GM12878 (cell line): Measurements from ENCODE around the gene NIP7. TPM values are rescaled to one million over a fixed set of nuclear protein-coding genes. Genes with fewer than 3 reads are reported as not detected.

Experiments
- ATAC-seq: fragments of 200-7000 bp; cut with Tn5 transposase; 3 replicates; pipeline ENCODE4 v1.9.1; 2020; ENCODE audit warnings: mild to moderate bottlenecking, moderate library complexity
- BruUV-seq: library from RNA; stranded (reverse); fragments of 400-500 nt; replicated peaks from 2 replicates; lab custom pipeline; 2021; lab: Mats Ljungman, UMichigan
- CTCF ChIA-PET: fragments of 300-600 bp; sonication (Branson Sonifier 250); formaldehyde crosslinking; extraction: SDS; loops from one replicate; lab custom pipeline; 2021; ENCODE audit warnings: inconsistent platforms; lab: Yijun Ruan, JAX
- POLR2A ChIA-PET: fragments of 350-600 bp; formaldehyde crosslinking; extraction: SDS; loops from one replicate; lab custom pipeline; 2021; ENCODE audit warnings: inconsistent platforms; lab: Charles Lee
- RAD21 ChIA-PET: fragments of 300-600 bp; sonication (Branson Sonifier 250); formaldehyde crosslinking; loops from one replicate; lab custom pipeline; 2023; ENCODE audit warnings: antibody characterized with exemption; ENCODE audit not compliant: unreplicated experiment; lab: Charles Lee
- SMC1A ChIA-PET: fragments of 300-600 bp; sonication (Branson Sonifier 250); formaldehyde crosslinking; loops from one replicate; lab custom pipeline; 2023; ENCODE audit not compliant: unreplicated experiment, uncharacterized antibody; lab: Charles Lee
- DNase-seq: peaks from one replicate; pipeline ENCODE4 v3.0.0-alpha.2; 2011; ENCODE audit warnings: low read depth, low spot score
- FAIRE-seq: peaks from 3 replicates; lab custom pipeline; 2011; peaks lifted over from hg19 to GRCh38; lab: Jason Lieb, UNC
- H2AFZ ChIP-seq: 2 replicates; pipeline ENCODE4 v1.6.0; 2011; ENCODE audit warnings: low read depth, low read length, control low read depth; ENCODE audit not compliant: control insufficient read depth
- H3K27ac ChIP-seq: 2 replicates; pipeline ENCODE4 v1.5.1; 2011; ENCODE audit warnings: control low read depth; ENCODE audit not compliant: control insufficient read depth, insufficient read depth
- H3K27me3 ChIP-seq, 2 experiments: replicated peaks in 1 of 2; 2 replicates each; pipeline versions ENCODE4 v1.6.0 to v1.6.1; 2011; ENCODE audit warnings: low read length in 1 of 2; ENCODE audit not compliant: control insufficient read depth in 2 of 2, insufficient read depth in 2 of 2
- H3K36me3 ChIP-seq, 2 experiments: 2 replicates each; pipeline ENCODE4 v1.5.1; 2011; ENCODE audit warnings: low read length in 1 of 2; ENCODE audit not compliant: control insufficient read depth in 2 of 2, insufficient read depth in 2 of 2
- H3K4me1 ChIP-seq: 2 replicates; pipeline ENCODE4 v1.6.1; 2011; ENCODE audit warnings: mild to moderate bottlenecking, low read length, moderate library complexity, mixed read lengths; ENCODE audit not compliant: control insufficient read depth, insufficient read depth
- H3K4me2 ChIP-seq: 2 replicates; pipeline ENCODE4 v1.6.0; 2011; ENCODE audit warnings: control low read depth; ENCODE audit not compliant: control insufficient read depth, insufficient read depth
- H3K4me3 ChIP-seq: fragments of 200-600 bp; sonication (generic); 2 replicates; pipeline ENCODE4 v1.5.1; 2016
- H3K79me2 ChIP-seq: 2 replicates; pipeline ENCODE4 v1.6.0; 2011; ENCODE audit warnings: low read length; ENCODE audit not compliant: control insufficient read depth, insufficient read depth
- H3K9ac ChIP-seq: 2 replicates; pipeline ENCODE4 v1.8.0; 2011; ENCODE audit warnings: low read length, control low read depth, mixed read lengths; ENCODE audit not compliant: control insufficient read depth, insufficient read depth
- H3K9me3 ChIP-seq: replicated peaks from 3 replicates; pipeline ENCODE4 v1.5.1; 2011; ENCODE audit warnings: mild to moderate bottlenecking, low read length; ENCODE audit not compliant: control insufficient read depth, insufficient read depth
- H4K20me1 ChIP-seq: 2 replicates; pipeline ENCODE4 v1.6.0; 2011; ENCODE audit not compliant: control insufficient read depth, insufficient read depth
- ATF7 ChIP-seq: fragments of 450-650 bp; IDR thresholded peaks from 2 replicates; pipeline ENCODE4 v1.6.1; 2016; ENCODE audit warnings: low read depth, mild to moderate bottlenecking
- BACH1 ChIP-seq: fragments of 450-650 bp; IDR thresholded peaks from 2 replicates; pipeline ENCODE4 v1.6.1; 2017; ENCODE audit warnings: mild to moderate bottlenecking, borderline replicate concordance
- CBX5 ChIP-seq: sonication (generic); IDR thresholded peaks from 2 replicates; pipeline ENCODE4 v1.6.1; 2016; ENCODE audit warnings: low read depth, moderate library complexity, mild to moderate bottlenecking, inconsistent platforms
- FOXM1 ChIP-seq: IDR thresholded peaks from 2 replicates; pipeline ENCODE4 v1.6.1; 2012; ENCODE audit warnings: low read depth, mild to moderate bottlenecking, inconsistent platforms, low read length, moderate library complexity
- IKZF2 ChIP-seq, 2 experiments: fragments of 450-650 bp; IDR thresholded peaks; 2 replicates each; pipeline ENCODE4 v1.6.1; 2017; ENCODE audit warnings: mild to moderate bottlenecking in 2 of 2, moderate library complexity in 2 of 2
- KLF5 ChIP-seq: fragments of 450-650 bp; IDR thresholded peaks from 2 replicates; pipeline ENCODE4 v1.6.1; 2014; ENCODE audit warnings: mild to moderate bottlenecking; ENCODE audit not compliant: partially characterized antibody
- MTA2 ChIP-seq: fragments of 450-650 bp; IDR thresholded peaks from 2 replicates; pipeline ENCODE4 v1.6.1; 2016; ENCODE audit warnings: low read depth, mild to moderate bottlenecking, moderate library complexity
- MXI1 ChIP-seq: fragments of 150-350 bp; IDR thresholded peaks from 2 replicates; pipeline ENCODE4 v1.6.1; 2011; ENCODE audit warnings: low read depth, mild to moderate bottlenecking, inconsistent platforms, low read length, improper control_type of control experiment
- NFYB ChIP-seq: IDR thresholded peaks from 2 replicates; pipeline ENCODE4 v1.6.1; 2011; ENCODE audit warnings: low read depth, mild to moderate bottlenecking, low read length, improper control_type of control experiment, moderate library complexity; ENCODE audit not compliant: insufficient read depth
- RAD21 ChIP-seq: IDR thresholded peaks from 2 replicates; pipeline ENCODE4 v1.6.1; 2011; ENCODE audit warnings: mild to moderate bottlenecking, low read depth, low read length, moderate library complexity; ENCODE audit not compliant: insufficient read depth
- SMAD1 ChIP-seq: fragments of 450-650 bp; IDR thresholded peaks from 2 replicates; pipeline ENCODE4 v1.6.1; 2018; ENCODE audit warnings: mild to moderate bottlenecking, low read depth; ENCODE audit not compliant: partially characterized antibody
- SREBF1 ChIP-seq: IDR thresholded peaks from 2 replicates; pipeline ENCODE4 v1.6.1; 2012; ENCODE audit warnings: mild to moderate bottlenecking, low read length
- ZNF274 ChIP-seq: IDR thresholded peaks from one replicate; pipeline ENCODE4 v1.8.0; 2011; ENCODE audit not compliant: insufficient read length, insufficient read depth
- WGBS: methylation state at CpG from one replicate; pipeline ENCODE4 v1.1.6; 2016; ENCODE audit warnings: low lambda C conversion rate; ENCODE audit not compliant: insufficient replicate concordance, insufficient coverage; ENCODE audit errors: missing lambda C conversion rate; 5-methylcytosine and 5-hydroxymethylcytosine counted together
- in situ Hi-C: fragments of 300-500 bp; cut with MboI; formaldehyde crosslinking; loops from 9 replicates; pipeline ENCODE4 v1.14.3; 2018; ENCODE audit warnings: mixed read lengths
- intact Hi-C: fragments of 100-400 bp; cut with micrococcal nuclease; formaldehyde crosslinking; loops from one replicate; pipeline ENCODE4 v1.14.2; 2022; ENCODE audit not compliant: unreplicated experiment
- polyA plus RNA-seq, 11 experiments: library from polyadenylated mRNA; depleted of rRNA in 4 of 11; unstranded in 6 of 11; stranded (reverse) in 5 of 11; fragments of >200 nt; fragmentation: Nextera tagmentation in 4 of 11; fragmentation: Illumina TruSeq in 1 of 11; extraction: Ambion mirVana in 4 of 11; extraction: Trizol in 1 of 11; gene quantifications; 1 replicate in 1 of 11; 2 replicates in 10 of 11; pipeline versions ENCODE4 v1.2.1 to v1.2.3, GENCODE V29; 2011 to 2016; ENCODE audit warnings: inconsistent platforms in 2 of 11, missing spikeins in 2 of 11, low read depth in 1 of 11
- total RNA-seq, 4 experiments: library from RNA; depleted of rRNA in 3 of 4; stranded (reverse); fragments of >200 nt in 3 of 4; fragmentation: Illumina TruSeq in 1 of 4; extraction: Trizol in 1 of 4; gene quantifications; 2 replicates each; pipeline versions ENCODE4 v1.2.1 to v1.2.3, GENCODE V29; 2013 to 2021
- TF ChIP-seq, protein P1 (sequence below): IDR thresholded peaks from 2 replicates; pipeline ENCODE4 v1.6.1; 2012; ENCODE audit warnings: mild to moderate bottlenecking, low read depth, low read length
- TF ChIP-seq, protein P2 (sequence below): fragments of 450-650 bp; IDR thresholded peaks from 2 replicates; pipeline ENCODE4 v1.6.1; 2018; ENCODE audit warnings: borderline replicate concordance, mild to moderate bottlenecking; ENCODE audit not compliant: partially characterized antibody
- TF ChIP-seq, protein P3 (sequence below): IDR thresholded peaks from 2 replicates; pipeline ENCODE4 v1.6.1; 2011; ENCODE audit warnings: borderline replicate concordance, low read depth, mild to moderate bottlenecking, moderate library complexity, low read length; ENCODE audit not compliant: insufficient read depth, poor library complexity, severe bottlenecking
- TF ChIP-seq, protein P4 (sequence below): fragments of 450-650 bp; IDR thresholded peaks from 2 replicates; pipeline ENCODE4 v1.6.1; 2017; ENCODE audit warnings: borderline replicate concordance

Gene NIP7
- total and polyA plus RNA-seq, 10 of the 15 experiments (the other 5 are each of a cell fraction or from before 2014, with no cell fraction given): 18.8 to 62.9 (median 56.7) TPM

- BruUV-seq: no TSS peak
- peaks cover 30 to 54% of the 10 kb centered on the region in 2 experiments for H3K36me3 ChIP-seq
- SMC1A ChIA-PET: no interaction called here
- no peak overlapping the region for H3K4me3 ChIP-seq
- H3K27me3 ChIP-seq: no peaks in the 10 kb centered on the region
- ATAC-seq (no peak), FAIRE-seq (no peak), DNase-seq (no peak)
- in situ Hi-C loops: no loop called here
- no peaks in the 10 kb centered on the region for H4K20me1 ChIP-seq
- RAD21 ChIA-PET: no interaction called here
- H3K4me1 ChIP-seq: no peaks in the 10 kb centered on the region; the same call in 1 of the 2 replicates
- POLR2A ChIA-PET: no interaction called here
- no peak overlapping the region for H3K4me2 ChIP-seq
- H3K9me3 ChIP-seq: no peaks in the 10 kb centered on the region
- WGBS: 90% methylated on average over 22 of the region's 22 CpGs
- H2AFZ ChIP-seq: no peak overlapping the region
- no peak overlapping the region for H3K27ac ChIP-seq
- intact Hi-C loops: no loop called here
- peaks cover 17% of the 10 kb centered on the region for H3K79me2 ChIP-seq
- CTCF ChIA-PET: no interaction called here
- no peak overlapping the region for H3K9ac ChIP-seq
- no peak for TF ChIP-seq ZNF274
- TF ChIP-seq, protein P1, sequence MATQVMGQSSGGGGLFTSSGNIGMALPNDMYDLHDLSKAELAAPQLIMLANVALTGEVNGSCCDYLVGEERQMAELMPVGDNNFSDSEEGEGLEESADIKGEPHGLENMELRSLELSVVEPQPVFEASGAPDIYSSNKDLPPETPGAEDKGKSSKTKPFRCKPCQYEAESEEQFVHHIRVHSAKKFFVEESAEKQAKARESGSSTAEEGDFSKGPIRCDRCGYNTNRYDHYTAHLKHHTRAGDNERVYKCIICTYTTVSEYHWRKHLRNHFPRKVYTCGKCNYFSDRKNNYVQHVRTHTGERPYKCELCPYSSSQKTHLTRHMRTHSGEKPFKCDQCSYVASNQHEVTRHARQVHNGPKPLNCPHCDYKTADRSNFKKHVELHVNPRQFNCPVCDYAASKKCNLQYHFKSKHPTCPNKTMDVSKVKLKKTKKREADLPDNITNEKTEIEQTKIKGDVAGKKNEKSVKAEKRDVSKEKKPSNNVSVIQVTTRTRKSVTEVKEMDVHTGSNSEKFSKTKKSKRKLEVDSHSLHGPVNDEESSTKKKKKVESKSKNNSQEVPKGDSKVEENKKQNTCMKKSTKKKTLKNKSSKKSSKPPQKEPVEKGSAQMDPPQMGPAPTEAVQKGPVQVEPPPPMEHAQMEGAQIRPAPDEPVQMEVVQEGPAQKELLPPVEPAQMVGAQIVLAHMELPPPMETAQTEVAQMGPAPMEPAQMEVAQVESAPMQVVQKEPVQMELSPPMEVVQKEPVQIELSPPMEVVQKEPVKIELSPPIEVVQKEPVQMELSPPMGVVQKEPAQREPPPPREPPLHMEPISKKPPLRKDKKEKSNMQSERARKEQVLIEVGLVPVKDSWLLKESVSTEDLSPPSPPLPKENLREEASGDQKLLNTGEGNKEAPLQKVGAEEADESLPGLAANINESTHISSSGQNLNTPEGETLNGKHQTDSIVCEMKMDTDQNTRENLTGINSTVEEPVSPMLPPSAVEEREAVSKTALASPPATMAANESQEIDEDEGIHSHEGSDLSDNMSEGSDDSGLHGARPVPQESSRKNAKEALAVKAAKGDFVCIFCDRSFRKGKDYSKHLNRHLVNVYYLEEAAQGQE: no peak
- TF ChIP-seq, protein P2, sequence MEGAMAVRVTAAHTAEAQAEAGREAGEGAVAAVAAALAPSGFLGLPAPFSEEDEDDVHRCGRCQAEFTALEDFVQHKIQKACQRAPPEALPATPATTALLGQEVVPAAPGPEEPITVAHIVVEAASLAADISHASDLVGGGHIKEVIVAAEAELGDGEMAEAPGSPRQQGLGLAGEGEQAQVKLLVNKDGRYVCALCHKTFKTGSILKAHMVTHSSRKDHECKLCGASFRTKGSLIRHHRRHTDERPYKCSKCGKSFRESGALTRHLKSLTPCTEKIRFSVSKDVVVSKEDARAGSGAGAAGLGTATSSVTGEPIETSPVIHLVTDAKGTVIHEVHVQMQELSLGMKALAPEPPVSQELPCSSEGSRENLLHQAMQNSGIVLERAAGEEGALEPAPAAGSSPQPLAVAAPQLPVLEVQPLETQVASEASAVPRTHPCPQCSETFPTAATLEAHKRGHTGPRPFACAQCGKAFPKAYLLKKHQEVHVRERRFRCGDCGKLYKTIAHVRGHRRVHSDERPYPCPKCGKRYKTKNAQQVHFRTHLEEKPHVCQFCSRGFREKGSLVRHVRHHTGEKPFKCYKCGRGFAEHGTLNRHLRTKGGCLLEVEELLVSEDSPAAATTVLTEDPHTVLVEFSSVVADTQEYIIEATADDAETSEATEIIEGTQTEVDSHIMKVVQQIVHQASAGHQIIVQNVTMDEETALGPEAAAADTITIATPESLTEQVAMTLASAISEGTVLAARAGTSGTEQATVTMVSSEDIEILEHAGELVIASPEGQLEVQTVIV: no peak
- TF ChIP-seq ATF7: no peak
- no peak for TF ChIP-seq RAD21
- no peak for TF ChIP-seq FOXM1
- TF ChIP-seq SREBF1: no peak
- TF ChIP-seq NFYB: no peak
- TF ChIP-seq MTA2: no peak
- TF ChIP-seq CBX5: no peak
- TF ChIP-seq IKZF2 (IDR thresholded peaks at IDR 0.05): no peak
- TF ChIP-seq, protein P3, sequence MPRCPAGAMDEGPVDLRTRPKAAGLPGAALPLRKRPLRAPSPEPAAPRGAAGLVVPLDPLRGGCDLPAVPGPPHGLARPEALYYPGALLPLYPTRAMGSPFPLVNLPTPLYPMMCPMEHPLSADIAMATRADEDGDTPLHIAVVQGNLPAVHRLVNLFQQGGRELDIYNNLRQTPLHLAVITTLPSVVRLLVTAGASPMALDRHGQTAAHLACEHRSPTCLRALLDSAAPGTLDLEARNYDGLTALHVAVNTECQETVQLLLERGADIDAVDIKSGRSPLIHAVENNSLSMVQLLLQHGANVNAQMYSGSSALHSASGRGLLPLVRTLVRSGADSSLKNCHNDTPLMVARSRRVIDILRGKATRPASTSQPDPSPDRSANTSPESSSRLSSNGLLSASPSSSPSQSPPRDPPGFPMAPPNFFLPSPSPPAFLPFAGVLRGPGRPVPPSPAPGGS: no peak
- no peak for TF ChIP-seq BACH1
- TF ChIP-seq KLF5: no peak
- TF ChIP-seq, protein P4, sequence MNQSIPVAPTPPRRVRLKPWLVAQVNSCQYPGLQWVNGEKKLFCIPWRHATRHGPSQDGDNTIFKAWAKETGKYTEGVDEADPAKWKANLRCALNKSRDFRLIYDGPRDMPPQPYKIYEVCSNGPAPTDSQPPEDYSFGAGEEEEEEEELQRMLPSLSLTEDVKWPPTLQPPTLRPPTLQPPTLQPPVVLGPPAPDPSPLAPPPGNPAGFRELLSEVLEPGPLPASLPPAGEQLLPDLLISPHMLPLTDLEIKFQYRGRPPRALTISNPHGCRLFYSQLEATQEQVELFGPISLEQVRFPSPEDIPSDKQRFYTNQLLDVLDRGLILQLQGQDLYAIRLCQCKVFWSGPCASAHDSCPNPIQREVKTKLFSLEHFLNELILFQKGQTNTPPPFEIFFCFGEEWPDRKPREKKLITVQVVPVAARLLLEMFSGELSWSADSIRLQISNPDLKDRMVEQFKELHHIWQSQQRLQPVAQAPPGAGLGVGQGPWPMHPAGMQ: no peak
- no peak for TF ChIP-seq SMAD1
- TF ChIP-seq MXI1: no peak
Measured at GRCh38 chr16:69321080-69321479, 18.5 kb upstream of the NIP7 start.
